ENCODE results near the gene ADAMTS4.

The ADAMTS4 gene

GRCh38 chr1:161195171-161195570 lies 3.7 kb downstream of the ADAMTS4 start:
- no peak for DNase-seq

- DNase-seq, result no peak
Observed at GRCh38 chr1:161193561-161194235, 5.2 kb downstream of the ADAMTS4 start.

- DNase-seq, result peak in 2 of 4 experiments; percentile 43 to 47
Observed at GRCh38 chr1:161192476-161193465, 6.1 kb downstream of the ADAMTS4 start.

GRCh38 chr1:161191971-161192370 lies 6.9 kb downstream of the ADAMTS4 start:
- no peak for DNase-seq

GRCh38 chr1:161190962-161191521 lies 7.8 kb downstream of the ADAMTS4 start:
- DNase-seq, result no peak

- DNase-seq, result no peak
Observed at GRCh38 chr1:161189036-161189435, 9.8 kb downstream of the ADAMTS4 start.

- no peak for DNase-seq
Observed at GRCh38 chr1:161188381-161188780, 10.5 kb downstream of the ADAMTS4 start.

- DNase-seq, result no peak
Observed at GRCh38 chr1:161187311-161187710, 11.5 kb downstream of the ADAMTS4 start.

GRCh38 chr1:161185732-161186311 lies 13.0 kb downstream of the ADAMTS4 start:
- DNase-seq, result no peak

GRCh38 chr1:161185282-161185682 lies 13.6 kb downstream of the ADAMTS4 start:
- DNase-seq, result peak in 2 of 4 experiments; percentile 58 to 60

GRCh38 chr1:161182214-161182613 lies 16.6 kb downstream of the ADAMTS4 start:
- peak in 1 of 4 experiments; percentile 29 for DNase-seq

- DNase-seq, result no peak
Observed at GRCh38 chr1:161180639-161181038, 18.2 kb downstream of the ADAMTS4 start.

- no peak for DNase-seq
Observed at GRCh38 chr1:161179698-161180097, 19.2 kb downstream of the ADAMTS4 start.

- no peak for DNase-seq
Observed at GRCh38 chr1:161177936-161178244, 21.0 kb downstream of the ADAMTS4 start.

- DNase-seq, result peak; percentile 91 to 98 (median 95)
Observed at GRCh38 chr1:161177112-161177935, 21.5 kb downstream of the ADAMTS4 start, which contains the start of gene B4GALT3. Gene B4GALT3, minus strand, starts transcription at chr1:161177507. Its CDS starts 1,447 bp downstream, at chr1:161176060.

- no peak for DNase-seq
Observed at GRCh38 chr1:161176468-161177111, 22.3 kb downstream of the ADAMTS4 start.

- no peak for DNase-seq
Observed at GRCh38 chr1:161175771-161176453, 22.9 kb downstream of the ADAMTS4 start.

GRCh38 chr1:161174911-161175310 lies 23.9 kb downstream of the ADAMTS4 start:
- no peak for DNase-seq

- DNase-seq, result no peak
Observed at GRCh38 chr1:161173711-161174110, 25.1 kb downstream of the ADAMTS4 start.

- DNase-seq, result no peak
Observed at GRCh38 chr1:161172776-161173376, 26.0 kb downstream of the ADAMTS4 start.

GRCh38 chr1:161172349-161172748 lies 26.5 kb downstream of the ADAMTS4 start:
- DNase-seq, result no peak

All from activated naive CD4-positive, alpha-beta T cell (primary cell).